Mesothelial cell of epicardium (in vitro differentiated cells): Measurements from ENCODE around the gene CDKN2B-AS1. TPM values are rescaled to one million over a fixed set of nuclear protein-coding genes. Genes with fewer than 3 reads are reported as not detected.
A peak's percentile ranks its signal among the peaks of the same experiment; 100 is the strongest.

Experiments
- DNase-seq, 2 experiments: peaks; one replicate each; pipeline ENCODE4 v3.0.0; 2021; ENCODE audit warnings: low spot score in 2 of 2; ENCODE audit not compliant: unreplicated experiment in 2 of 2
- H3K27ac Mint-ChIP-seq: 2 replicates; pipeline ENCODE4 v1.8.0; 2021; ENCODE audit warnings: mixed read lengths
- H3K27me3 Mint-ChIP-seq: 2 replicates; pipeline ENCODE4 v1.8.0; 2021; ENCODE audit warnings: low read depth, mixed read lengths
- H3K36me3 Mint-ChIP-seq: 2 replicates; pipeline ENCODE4 v1.8.0; 2021; ENCODE audit warnings: mixed read lengths
- H3K4me1 Mint-ChIP-seq: 2 replicates; pipeline ENCODE4 v1.8.0; 2021; ENCODE audit warnings: mixed read lengths
- H3K4me3 Mint-ChIP-seq: 2 replicates; pipeline ENCODE4 v1.8.0; 2021; ENCODE audit warnings: mild to moderate bottlenecking, moderate library complexity, mixed read lengths
- H3K9me3 Mint-ChIP-seq: 2 replicates; pipeline ENCODE4 v1.8.0; 2021; ENCODE audit warnings: mixed read lengths
- total RNA-seq: library from RNA; stranded (reverse); gene quantifications from 3 replicates; pipeline ENCODE4 v1.2.1, GENCODE V29; 2021
- TF ChIP-seq, protein P1 (sequence below): fragments of 200-600 bp; sonication (generic); IDR thresholded peaks from one replicate; pipeline ENCODE4 v1.5.0; 2021; ENCODE audit warnings: antibody characterized with exemption; ENCODE audit not compliant: unreplicated experiment

The CDKN2B-AS1 gene
- total RNA-seq, 1 donor from 2014 or later = 10.8 TPM

DNA sequence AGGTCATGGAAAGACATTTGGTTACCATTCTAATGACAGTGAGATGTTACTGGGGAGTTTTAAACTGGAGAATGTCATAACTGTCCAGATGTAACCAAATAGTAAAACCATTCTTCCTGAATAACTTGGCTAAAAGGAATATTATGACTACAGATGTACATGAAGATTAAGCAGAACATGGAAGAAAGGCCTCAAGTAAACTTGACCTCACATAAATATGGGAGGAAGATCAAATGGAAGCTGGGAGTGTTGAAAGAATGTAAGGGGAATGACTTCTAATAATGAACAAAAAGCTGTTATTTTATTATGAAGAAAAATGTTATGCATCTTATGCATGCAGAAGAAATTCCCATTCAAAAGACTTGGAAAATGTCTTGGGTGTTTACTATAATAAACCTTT is 122.2 kb downstream of the CDKN2B-AS1 start:
- Mint-ChIP-seq H3K4me1 (peaks cover 63% of the 10 kb centered on the region), H3K9me3 (peaks cover 1% of the 10 kb centered on the region), H3K27ac (peak overlapping the region; percentile 32), H3K36me3 (peaks cover under 1% of the 10 kb centered on the region), H3K27me3 (no peaks in the 10 kb centered on the region), H3K4me3 (no peak overlapping the region)
- DNase-seq = no peak
- TF ChIP-seq, protein P1, sequence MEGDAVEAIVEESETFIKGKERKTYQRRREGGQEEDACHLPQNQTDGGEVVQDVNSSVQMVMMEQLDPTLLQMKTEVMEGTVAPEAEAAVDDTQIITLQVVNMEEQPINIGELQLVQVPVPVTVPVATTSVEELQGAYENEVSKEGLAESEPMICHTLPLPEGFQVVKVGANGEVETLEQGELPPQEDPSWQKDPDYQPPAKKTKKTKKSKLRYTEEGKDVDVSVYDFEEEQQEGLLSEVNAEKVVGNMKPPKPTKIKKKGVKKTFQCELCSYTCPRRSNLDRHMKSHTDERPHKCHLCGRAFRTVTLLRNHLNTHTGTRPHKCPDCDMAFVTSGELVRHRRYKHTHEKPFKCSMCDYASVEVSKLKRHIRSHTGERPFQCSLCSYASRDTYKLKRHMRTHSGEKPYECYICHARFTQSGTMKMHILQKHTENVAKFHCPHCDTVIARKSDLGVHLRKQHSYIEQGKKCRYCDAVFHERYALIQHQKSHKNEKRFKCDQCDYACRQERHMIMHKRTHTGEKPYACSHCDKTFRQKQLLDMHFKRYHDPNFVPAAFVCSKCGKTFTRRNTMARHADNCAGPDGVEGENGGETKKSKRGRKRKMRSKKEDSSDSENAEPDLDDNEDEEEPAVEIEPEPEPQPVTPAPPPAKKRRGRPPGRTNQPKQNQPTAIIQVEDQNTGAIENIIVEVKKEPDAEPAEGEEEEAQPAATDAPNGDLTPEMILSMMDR = no peak

DNA sequence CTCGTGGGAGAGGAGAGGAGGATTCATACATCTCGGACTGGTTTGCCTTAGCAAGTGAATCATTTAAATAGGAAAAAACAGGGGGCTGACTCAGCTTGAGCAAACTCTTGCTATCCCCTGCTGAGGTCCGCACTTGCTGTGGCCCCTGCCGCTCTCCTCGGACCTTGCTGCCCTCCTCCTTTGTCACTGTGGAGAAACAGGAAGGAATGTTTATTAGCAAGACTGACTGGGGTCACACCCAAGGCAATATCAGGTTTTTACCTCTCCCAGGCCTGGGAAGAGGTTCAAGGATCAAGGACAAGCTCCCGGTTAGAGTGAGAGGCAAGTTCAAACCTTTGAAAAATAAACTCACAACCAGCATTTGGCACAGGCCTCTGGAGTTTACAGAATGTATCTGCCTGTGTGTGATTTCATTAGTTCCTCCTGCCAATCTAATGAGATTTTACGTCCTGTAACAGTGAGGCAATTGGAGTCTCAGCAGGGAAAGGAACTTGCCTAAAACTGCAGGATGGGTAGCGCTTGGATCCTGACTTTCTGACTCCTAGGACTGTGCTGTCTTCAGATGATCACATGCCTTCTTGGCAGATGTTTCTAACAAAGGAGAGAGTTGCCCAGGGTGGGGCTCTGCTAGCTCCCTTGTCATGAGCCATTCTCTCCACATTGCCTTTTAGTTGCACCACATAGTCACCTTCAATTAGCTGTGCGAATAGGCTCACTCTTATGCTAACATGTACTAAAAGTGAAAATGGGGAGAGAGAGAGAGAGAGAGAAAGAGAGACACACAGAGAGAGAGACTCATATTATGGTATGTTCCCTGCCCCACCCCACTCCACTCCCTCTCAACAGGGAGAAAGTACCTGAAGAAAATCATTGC is 123.2 kb downstream of the CDKN2B-AS1 start:
- no peak overlapping the region for H3K4me3 Mint-ChIP-seq
- H3K27ac Mint-ChIP-seq = peak overlapping the region; percentile 93
- H3K9me3 Mint-ChIP-seq = peaks cover 11% of the 10 kb centered on the region
- peaks cover 58% of the 10 kb centered on the region for H3K4me1 Mint-ChIP-seq
- H3K36me3 Mint-ChIP-seq = peaks cover 7% of the 10 kb centered on the region
- DNase-seq = no peak
- TF ChIP-seq, protein P1 = no peak
- no peaks in the 10 kb centered on the region for H3K27me3 Mint-ChIP-seq

DNA sequence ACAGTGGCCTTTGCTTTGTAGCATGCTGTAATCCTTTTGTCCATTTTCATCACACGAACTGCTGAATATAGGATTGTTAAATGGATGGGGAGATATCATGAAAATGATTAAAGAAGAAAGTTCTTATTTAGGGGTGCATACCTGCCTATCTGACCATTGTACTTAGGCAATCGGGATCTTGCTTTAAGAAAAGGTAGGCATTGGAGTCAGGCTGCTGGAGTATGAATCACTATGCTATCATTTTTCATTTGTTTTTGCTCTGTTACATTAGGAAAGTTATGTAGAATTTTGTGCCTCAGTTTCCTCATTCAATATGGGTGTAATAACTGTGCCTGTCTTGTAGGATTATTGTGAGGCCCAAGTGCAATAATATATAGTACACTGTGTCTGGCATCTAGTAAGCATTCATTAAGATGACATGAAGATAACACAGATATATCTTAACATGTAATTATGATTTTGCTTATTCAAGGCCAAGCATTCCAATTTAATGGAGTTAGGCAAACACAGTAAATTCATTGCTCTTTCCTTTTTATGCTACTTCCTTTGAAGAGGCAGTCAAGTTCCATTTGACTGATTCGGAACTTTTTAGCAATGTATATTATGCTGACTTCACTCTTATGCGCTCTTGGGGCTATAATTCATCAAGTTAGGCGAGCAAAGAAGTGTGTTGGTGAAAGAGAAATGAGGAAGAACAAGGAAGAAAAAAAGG is 124.4 kb downstream of the CDKN2B-AS1 start:
- H3K4me3 Mint-ChIP-seq = no peak overlapping the region
- H3K27ac Mint-ChIP-seq = peak overlapping the region; percentile 93

DNA sequence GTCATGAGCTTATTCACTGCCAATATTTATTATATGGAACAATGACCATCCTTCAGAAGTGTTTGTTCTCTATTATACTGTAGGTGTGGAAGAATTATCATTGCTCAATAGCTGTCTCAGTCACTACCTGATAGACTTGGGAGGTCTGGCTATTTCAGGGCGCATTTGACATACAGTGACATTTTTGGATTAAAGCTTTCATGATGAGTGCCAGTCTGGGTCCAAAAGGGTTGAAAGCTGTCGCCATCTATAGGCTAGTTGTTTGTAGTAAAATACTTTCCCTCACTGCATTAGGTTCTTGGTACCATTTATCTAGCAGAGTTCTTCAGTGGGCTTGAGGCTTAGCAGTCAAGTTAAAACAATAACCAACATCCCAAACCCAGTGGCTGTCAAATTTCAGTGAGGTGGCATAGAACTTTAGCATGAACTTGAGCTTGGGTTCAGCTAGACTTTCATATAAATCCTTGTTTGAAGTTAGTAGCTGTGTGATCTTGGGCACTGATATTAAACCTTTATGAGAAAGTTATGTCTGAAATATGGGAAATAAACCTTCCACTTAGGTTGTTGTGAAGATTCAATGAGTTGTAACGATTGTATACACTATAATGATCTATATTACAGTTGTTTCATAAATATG is 125.0 kb downstream of the CDKN2B-AS1 start:
- peaks cover 50% of the 10 kb centered on the region for H3K4me1 Mint-ChIP-seq
- H3K36me3 Mint-ChIP-seq = peaks cover 16% of the 10 kb centered on the region
- no peak overlapping the region for H3K4me3 Mint-ChIP-seq
- peaks cover 21% of the 10 kb centered on the region for H3K9me3 Mint-ChIP-seq
- TF ChIP-seq, protein P1 = no peak
- DNase-seq = no peak
- H3K27me3 Mint-ChIP-seq = no peaks in the 10 kb centered on the region
- H3K27ac Mint-ChIP-seq = peak overlapping the region; percentile 74

More for the DNA sequence above, 124.4 kb downstream of the CDKN2B-AS1 start:
- H3K27me3 Mint-ChIP-seq = no peaks in the 10 kb centered on the region
- H3K9me3 Mint-ChIP-seq = peaks cover 21% of the 10 kb centered on the region
- DNase-seq = no peak
- peaks cover 49% of the 10 kb centered on the region for H3K4me1 Mint-ChIP-seq
- TF ChIP-seq, protein P1 = no peak
- H3K36me3 Mint-ChIP-seq = peaks cover 16% of the 10 kb centered on the region

DNA sequence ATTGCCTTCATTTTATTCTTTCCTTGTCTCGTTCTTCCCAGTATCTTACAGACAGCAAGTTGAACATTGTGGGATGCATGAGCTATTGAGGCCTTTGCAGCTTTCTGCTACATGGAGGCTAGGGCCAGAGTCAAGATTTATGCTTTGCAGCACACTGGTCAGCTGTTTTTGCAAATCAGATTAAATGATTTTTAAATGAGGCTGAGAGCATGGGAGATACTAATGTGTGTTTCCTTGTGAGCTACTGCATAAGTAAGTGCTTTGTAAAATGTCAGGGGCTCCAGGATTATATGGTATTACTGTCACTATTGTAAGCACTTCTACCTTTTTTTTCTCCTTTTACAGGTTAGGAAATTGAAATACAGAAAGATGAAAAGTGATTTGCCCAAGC is 125.6 kb downstream of the CDKN2B-AS1 start:
- TF ChIP-seq, protein P1 = no peak
- Mint-ChIP-seq H3K9me3 (peaks cover 21% of the 10 kb centered on the region), H3K36me3 (peaks cover 16% of the 10 kb centered on the region), H3K4me1 (peaks cover 50% of the 10 kb centered on the region), H3K4me3 (no peak overlapping the region), H3K27me3 (no peaks in the 10 kb centered on the region), H3K27ac (no peak overlapping the region)
- DNase-seq = no peak
